HG02763 (cell line): ENCODE results near the gene FAM184A.
"Not testable (repeated sequence)": the region's sequence is repeated elsewhere in the genome, so short reads cannot be mapped to it uniquely, and the experiment has no call there.

Experiments
- ATAC-seq: cut with Tn5 transposase; IDR thresholded peaks from one replicate; pipeline ENCODE4 v1.9.1; 2021; ENCODE audit warnings: mild to moderate bottlenecking, moderate library complexity; ENCODE audit not compliant: unreplicated experiment

FAM184A gene

DNA sequence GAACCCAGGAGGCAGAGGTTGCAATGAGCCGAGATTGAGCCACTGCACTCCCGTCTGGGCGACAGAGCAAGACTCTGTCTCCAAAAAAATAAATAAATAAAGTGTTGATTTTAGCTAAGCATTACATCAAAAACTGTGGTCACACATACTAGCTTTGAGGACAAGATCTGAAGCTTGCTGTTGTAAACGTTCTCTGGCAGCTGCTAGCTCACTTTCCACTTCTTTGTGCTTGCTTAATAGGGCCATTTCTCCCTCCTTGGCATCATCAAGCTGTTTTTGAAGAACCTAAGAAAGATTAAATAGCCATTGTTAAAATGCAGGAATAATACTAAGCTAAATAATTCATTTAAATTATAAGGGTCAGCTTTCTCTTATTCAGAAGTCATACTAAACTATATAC, 55.7 kb downstream of the FAM184A start:
- no peak for ATAC-seq

DNA sequence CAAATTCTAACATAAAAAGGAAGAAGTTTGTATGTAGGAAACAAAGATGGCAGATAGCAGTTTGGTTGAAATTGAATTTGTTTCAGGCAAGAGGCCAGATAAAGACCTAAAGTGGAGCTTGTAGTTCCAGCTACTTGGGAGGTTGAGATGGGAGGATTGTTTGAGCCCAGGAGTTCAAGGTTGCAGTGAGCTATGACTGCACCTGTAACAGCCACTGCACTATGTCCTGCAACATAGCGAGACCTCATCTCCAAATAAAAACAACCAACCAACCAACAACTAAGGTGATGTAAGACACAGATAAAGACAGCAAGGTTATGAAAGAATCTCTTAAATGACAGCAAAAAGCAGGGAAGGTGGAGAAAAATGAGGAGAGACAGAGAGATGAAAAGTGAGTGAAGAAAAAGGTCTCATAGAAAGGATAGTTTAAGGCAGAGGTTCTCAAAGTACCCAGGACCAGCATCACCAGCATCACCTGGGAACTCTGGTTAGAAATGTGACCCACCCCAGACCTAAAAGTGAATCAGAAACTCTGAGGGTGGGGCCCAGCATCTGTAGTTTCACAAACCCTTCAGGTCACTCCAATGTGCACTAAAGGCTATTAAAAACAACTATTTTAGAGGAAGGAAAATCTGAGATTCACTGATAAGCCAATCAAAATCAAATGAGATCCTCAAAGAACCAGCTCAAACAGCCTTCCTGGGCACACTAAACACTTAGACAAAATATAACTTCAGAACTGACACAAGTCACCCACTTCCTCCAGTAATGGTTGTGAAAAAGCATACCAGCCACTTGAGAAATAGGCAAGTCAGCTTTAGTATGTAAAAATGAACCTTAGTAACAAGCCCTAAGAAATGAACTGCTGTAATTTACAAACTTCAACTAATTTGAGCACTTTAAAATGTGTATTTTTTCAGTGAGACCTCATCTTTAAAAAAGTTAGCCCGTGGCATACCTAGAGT, 57.6 kb downstream of the FAM184A start:
- ATAC-seq: no peak

DNA sequence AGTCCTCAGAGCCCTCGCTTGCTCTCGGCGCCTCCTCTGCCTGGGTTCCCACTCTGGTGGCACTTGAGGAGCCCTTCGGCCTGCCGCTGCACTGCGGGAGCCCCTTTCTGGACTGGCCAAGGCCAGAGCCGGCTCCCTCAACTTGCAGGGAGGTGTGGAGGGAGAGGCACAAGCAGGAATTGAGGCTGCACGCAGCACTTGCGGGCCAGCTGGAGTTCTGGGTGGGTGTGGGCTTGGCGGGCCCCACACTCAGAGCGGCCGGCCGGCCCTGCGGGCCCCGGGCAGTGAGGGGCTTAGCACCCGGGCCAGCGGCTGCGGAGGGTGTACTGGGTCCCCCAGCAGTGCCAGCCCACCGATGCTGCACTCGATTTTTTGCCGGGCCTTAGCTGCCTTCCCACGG, 63.3 kb downstream of the FAM184A start:
- not testable (repeated sequence) for ATAC-seq

DNA sequence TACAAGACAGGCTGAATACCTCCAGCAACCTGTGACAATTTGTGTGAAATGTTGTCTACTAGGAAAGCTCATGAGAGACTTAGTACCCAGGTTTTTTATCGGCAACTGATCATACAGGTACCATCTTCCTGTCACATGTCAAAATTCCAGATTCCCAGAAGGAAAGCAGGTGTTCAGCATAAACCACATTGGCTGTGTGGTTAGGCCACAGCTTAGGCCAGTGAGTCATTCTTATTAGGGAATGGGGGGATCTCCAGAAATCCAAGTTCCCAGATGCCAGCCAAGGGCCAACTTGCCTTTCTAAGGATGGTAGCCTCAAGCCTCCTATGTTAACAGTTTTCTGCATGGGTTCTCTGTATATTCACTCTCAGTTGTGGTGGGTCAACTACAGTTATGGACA, 65.9 kb downstream of the FAM184A start:
- ATAC-seq: no peak

DNA sequence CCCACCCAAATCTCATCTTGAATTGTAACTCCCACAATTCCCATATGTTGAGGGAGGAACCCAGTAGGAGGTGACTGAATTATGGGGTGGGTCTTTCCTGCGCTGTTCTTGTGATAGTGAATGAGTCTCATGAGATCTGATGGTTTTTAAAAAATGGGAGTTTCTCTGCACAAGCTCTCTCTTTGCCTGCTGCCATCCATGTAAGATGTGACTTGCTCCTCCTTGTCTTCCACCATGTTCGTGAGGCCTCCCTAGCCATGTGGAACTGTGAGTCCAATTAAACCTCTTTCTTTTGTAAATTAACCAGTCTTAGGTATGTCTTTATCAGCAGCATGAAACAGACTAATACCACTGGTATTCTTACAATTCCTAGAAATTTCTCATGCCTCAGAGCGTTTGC, 69.2 kb downstream of the FAM184A start:
- ATAC-seq: not testable (repeated sequence)

DNA sequence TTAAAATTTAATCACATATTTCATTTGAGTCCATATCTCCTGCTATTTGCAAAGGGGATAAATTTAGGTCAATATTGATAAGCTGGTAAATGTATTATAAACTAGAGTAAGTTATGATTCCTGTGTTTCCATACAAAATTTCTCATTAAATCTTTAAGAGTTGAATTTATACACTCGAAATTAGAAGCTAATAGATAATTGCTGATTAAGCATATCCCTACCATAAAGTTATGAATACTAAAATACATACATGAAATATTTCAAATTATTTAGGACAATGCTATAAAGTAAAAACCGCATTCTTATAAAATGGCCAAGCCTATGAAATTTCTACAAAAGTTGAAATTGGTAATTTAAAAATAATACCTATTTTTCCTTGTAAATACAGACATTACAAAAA, 71.5 kb downstream of the FAM184A start:
- ATAC-seq: no peak

DNA sequence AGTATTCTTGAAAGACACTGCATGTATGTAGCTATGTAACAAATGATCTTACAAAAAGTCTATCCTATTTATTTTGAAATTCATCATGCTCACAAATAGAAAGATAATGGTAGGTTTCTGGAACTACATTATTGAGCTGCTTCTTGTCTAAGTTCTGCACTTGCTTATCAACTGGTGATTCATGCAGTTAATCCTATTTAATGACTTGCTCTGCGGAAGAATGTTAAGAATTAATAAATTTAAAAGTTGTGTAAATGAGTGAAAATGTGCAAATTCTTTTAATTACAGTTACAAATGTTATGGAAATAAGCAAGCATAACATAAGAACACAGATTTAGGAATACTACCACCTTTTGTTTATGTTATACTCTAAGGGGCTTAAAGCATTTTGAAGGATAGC, 76.4 kb downstream of the FAM184A start:
- no peak for ATAC-seq

DNA sequence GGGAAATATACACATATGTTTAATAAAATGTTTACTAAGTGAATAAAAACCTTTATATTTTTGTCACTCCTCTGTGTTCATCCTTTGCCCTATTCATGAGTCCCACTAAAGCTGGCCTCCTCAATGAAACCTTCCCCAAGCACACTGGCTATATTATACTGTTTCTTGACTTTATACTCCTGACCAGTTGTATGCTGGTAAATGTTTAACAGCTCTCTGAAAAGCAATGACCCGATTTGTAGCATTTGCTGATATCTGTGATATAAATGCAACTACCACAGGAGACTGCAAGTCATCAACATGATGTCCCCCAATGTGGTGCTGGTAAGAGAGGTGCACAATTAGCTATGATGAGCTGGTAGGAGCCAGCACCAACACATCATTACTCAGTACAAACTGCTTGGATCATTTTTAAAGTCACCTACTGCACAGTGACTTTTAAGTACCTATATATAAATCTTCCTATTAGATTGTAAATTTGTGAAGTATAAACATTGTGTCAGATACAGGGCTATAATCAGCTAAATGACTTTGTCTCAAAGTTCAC, 78.9 kb downstream of the FAM184A start:
- no peak for ATAC-seq

DNA sequence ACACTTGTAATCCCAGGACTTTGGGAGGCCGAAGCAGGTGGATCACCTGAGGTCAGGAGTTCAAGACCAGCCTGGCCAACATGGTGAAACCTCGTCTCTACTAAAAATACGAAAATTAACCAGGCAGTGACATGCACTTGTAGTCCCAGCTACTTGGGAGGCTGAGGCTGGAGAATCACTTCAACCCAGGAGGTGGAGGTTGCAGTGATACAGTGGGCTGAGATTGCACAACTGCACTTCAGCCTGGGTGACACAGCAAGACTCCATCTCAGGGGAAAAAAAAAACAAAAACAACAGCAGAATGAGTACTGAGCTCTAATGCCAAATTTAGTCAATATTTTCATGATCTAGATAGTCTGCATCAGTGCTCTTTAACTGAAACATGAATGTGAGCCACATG, 81.0 kb downstream of the FAM184A start:
- not testable (repeated sequence) for ATAC-seq

DNA sequence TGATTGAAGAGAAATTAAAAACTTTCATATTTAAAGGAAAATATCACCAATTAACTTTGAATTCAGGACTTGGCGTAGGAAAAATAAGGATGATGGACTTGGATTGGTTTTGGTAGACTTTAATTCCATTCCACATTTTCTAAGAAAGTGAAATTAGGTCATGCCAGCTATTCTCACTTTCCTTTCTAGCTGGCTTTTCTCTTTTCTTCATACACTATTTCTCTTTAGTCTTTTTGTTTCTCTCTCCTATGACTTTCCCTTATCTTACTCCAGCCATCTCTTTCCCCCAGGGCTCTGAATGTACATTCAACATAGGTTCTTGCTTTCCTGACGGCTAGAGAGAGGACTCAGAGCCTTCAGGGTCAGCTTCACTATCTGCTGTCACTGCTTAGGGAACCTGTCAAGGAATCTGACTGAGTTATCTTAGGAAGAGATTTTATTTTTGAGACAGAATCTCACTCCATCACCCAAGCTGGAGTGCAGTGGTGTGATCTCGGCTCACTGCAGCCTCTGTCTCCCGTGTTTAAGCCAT, 82.1 kb downstream of the FAM184A start:
- ATAC-seq: no peak

DNA sequence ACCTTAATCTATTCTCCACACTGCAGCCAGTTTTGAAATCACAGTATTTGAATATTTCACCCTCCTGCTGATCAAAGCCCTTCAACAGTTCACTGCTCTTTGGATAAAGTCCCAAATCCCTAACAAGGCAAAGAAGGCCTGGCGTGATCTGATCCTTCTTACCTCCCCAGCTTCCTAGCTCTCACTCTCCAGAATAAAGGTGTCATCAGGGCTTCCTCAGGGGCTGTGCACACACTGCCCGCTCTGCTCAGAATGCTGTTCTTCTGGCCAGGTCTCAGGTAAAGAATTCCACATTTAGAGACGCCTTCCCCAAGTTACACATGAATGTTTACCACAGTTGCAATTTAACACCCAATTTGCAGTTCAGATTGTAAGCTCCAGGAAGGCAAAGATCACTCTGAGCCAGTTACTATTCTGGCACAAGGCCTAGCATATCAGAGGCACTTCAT, 84.6 kb downstream of the FAM184A start:
- ATAC-seq: no peak

DNA sequence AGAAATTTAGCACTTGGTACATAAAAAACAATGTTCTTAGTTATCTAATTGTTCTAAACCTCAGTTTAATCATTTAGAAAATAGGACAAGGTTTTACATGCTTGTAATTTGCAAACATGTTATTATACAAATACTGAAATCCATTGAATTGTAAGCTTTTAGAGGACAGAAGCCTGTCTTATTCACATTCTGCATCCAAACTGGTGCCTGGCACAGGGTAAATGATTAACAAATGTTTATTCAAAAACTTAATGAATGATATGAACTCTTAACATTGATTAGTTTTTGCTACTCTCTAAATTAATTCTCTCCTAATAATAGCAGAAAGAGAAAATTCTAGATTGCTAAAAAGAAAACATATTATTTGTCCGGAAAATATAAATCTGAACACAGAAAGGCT, 85.1 kb downstream of the FAM184A start:
- ATAC-seq: no peak

DNA sequence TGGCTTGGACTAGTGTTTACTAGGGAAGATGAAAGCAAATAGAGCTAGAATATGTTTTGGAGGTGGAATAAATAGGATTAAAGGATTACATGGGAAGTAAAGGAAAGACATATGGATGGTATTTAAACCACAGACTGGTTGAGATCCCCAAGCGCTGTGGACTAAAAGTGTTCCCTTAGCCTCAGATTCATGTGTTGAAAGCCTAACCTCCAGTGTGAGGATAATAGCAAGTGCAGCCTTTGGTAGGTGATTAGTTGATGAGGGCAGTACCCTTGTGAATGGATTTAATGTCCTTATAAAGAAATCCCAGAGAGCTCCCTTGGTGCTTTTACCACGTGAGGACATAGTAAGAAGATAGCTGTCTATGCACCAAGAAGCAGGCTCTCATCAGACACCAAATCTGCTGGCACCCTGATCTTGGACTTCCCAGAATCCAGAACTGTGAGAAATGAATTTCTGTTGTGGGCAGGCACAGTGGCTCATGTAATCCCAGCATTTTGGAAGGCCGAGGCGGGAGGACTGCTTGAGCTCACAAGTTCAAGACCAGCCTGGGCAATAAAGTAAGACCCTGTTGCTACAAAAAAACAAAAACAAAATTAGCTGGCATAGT, 86.2 kb downstream of the FAM184A start:
- ATAC-seq: no peak

DNA sequence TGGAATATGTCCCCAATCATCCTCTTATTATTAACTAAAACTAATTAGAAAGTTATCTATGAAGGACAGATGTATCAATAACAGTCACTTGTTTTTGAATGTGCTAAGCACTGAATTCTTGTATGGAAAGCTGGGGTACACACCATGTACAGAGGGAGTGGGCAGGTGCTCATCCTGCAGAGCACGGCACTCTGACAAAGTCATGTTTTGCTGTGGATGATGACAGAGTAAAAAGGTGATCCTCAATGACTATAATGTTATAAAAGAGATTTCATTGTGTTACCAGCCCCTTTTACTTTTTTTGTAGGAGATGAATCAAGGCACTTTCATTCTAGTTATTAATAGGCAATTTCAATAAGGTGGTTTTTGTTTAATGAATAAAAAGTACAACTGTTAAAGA, 92.2 kb downstream of the FAM184A start:
- ATAC-seq: no peak

DNA sequence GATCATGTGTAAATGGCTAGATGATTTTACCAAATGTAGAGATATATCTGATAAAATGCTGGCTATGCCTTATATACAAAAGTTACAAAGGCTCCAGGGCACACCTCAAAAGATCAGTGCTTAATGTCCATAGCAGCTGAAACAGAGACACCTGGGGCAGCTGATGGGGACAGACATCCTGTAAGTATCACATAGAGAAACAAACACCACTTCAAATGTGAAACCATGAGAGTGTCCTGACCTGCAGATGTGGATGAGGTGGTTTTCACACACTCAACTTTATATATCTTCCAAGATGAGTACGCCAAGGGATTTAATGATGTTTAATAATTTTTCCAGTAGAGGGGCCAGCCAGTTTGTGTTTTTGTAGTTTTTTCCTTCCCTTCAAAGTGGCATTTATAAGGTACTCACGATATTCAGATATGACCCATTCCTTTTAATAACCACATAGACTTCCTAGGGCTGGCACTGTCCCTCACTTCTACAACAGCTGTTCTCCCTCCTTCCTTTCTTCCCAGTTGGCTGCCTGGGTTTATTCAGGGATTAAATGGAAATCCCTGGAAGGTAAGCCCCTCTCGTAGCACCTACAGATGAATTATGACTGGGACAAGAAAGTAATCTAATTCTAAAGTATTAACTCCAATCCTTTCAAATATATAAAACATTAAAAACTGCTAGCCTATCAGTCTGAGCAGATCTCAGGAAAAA, 93.2 kb downstream of the FAM184A start:
- ATAC-seq: no peak

DNA sequence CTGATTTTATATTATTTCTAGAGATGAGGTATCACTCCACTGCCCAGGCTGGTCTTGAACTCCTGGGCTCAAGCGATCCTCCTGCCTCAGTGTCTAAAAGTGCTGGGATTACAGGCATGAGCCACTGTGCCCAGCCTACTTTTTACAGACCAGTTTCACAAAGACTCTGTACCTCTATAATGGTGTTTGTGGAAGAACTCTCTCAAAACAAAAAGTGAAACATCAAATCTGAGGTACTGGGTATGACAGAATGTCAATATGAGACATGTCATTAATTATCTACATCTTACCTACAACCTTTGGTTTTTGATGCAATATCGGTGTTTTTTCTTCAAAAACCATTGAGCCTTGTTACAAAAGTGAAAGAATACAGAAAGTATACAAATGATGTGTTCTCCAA, 94.1 kb downstream of the FAM184A start:
- no peak for ATAC-seq

DNA sequence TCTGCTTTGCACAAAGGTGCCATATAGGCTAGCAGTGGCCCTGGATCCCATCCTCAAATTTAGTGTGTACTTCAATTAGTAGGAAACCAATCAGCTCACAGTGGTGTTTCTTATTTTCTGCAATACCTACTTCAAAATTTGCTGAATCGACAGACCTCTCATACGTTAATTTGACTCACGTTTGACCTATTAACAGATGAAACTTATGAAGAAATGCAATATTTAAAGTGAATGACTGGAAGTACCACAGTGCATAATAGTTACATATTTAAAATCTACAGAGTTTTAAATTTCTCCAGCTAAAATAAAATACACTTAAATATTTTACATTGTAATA, 95.9 kb downstream of the FAM184A start:
- ATAC-seq: no peak

DNA sequence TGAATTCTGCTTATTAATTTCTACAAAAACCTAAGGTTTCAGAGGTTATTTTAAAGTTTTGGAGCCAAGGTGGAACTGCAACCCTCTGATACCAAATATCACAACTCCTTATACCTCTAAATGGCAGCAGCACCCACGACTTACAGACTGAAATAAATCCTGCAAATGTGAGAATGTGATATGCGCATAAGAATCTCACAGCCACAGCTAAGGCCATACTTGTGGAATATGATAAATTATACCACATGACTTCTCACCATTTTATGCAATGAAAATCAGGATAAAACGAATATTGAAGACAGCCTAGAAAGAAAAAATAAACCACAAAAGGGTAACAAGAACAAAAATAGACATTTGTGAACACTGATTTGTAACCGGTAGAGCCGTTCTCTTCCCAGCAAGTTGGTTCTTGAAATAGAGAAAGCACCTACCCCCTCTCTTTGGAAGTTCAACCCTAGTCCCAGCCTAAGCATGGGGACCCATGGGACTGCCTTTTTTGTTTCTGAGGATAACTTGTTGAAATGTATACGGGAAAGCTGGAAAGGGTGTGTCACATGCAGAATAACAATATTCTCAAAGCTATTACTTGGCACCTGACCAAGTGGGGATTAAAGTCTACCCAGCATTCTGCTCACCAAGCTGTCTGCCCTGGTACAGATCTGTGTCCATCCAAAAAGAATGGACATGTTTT, 96.4 kb downstream of the FAM184A start:
- no peak for ATAC-seq

DNA sequence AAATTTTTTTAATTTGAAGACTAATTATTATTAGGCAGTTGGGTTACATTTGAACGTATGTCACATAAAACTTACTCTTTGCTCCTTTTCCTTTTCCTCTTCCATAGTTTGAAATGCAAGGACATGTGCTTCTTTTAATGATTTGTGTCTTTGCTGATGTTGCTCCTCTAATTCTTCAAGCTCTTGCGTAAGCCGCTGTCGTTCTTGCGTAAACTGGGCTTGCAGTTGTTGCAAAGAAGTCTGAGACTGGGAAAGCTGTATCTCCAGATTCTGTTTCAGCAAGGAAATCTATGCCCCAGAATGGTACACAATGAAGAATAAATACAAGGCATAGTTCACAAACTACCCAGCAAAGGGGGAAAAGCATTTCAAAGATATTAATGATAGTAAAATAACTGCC, 98.4 kb downstream of the FAM184A start:
- no peak for ATAC-seq

DNA sequence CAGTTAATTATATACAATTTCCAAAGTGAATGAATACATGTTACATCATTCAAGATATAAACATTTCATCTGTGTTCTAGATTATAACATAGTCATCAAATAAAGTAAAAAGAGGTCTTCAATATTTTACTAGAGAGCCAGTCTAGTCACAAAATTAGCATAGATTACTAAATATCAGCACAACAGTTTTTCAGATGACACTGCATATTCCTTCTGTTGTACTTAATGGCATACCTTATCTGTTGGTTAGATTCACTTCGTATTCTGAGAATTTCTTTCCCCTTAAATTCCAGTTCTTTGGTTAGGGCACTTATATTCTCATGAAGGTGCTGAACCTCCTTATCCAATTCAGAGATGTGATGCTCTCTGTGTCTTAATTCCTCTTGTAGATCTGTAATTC, 103.7 kb downstream of the FAM184A start:
- ATAC-seq: no peak

DNA sequence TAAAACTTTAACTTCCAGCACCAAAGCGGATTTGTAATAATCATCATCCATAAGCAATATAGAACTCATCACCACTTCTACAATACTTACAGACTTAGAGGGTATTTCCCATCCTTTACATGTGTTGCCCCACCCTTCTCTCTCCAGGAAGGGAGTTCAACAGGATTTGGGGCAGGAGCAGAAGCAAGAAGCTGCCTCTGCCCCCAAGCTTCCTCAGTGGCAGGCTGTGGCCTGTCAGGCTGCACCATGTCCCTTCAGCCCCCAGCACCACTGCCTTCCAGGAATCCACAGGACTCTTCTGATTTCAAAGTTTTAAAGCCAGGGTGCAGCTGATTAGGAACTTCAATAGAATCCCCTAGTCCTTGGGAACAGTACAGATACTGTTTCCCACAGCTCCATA, 106.8 kb downstream of the FAM184A start:
- no peak for ATAC-seq
